ENCODE measurements around the gene CTNNA2. TPM values are rescaled to one million over a fixed set of nuclear protein-coding genes. Genes with fewer than 3 reads are reported as not detected.

Gene CTNNA2
- total and polyA plus RNA-seq, 2 of the 8 experiments (the other 6 are each of a cell fraction or from before 2014, with no cell fraction given), result 3.9 to 9.0 TPM

- Histone ChIP-seq H2BK120ac (replicated peaks; ENCODE audit: low read depth, low read length) (no peak overlapping the region), H2BK12ac (ENCODE audit: low read depth, low read length) (no peak overlapping the region), H3K79me2 (ENCODE audit: control insufficient read depth in 1 of 2, insufficient read depth in 2 of 2, low read length in 2 of 2) (no peaks in the 10 kb centered on the region), H2BK15ac (ENCODE audit: low read length) (no peak overlapping the region), H3K4ac (replicated peaks; ENCODE audit: insufficient read length, low read depth, low read length) (no peak overlapping the region), H2BK5ac (ENCODE audit: low read depth, low read length) (no peak overlapping the region), H3K4me3 (ENCODE audit: extremely low read depth in 1 of 4, insufficient read depth in 2 of 4, low read depth in 3 of 4, low read length in 4 of 4) (no peak overlapping the region), H3K9ac (replicated peaks in 1 of 4; ENCODE audit: extremely low read depth in 1 of 4, low read depth in 3 of 4, low read length in 3 of 4) (no peak overlapping the region), H4K20me1 (replicated peaks in 1 of 2; ENCODE audit: control insufficient read depth in 1 of 2, insufficient read depth in 2 of 2, low read length in 2 of 2) (no peaks in the 10 kb centered on the region), H3K27ac (ENCODE audit: low read depth, low read length) (no peak overlapping the region), H3K56ac (replicated peaks; ENCODE audit: insufficient read length, low read depth, low read length) (no peak overlapping the region), H3K18ac (ENCODE audit: extremely low read depth, low read length) (no peak overlapping the region), H2AFZ (ENCODE audit: low read length) (no peak overlapping the region), H2BK20ac (ENCODE audit: low read length) (no peak overlapping the region), H4K8ac (ENCODE audit: extremely low read depth, insufficient read depth, low read length) (no peak overlapping the region), H3K14ac (ENCODE audit: insufficient read length) (no peak overlapping the region), H3K27me3 (replicated peaks in 1 of 4; ENCODE audit: control insufficient read depth in 3 of 4, extremely low read depth in 1 of 4, insufficient read depth in 3 of 4, low read length in 3 of 4) (no peaks in the 10 kb centered on the region), H3K4me1 (replicated peaks in 1 of 4; ENCODE audit: control insufficient read depth in 3 of 4, insufficient read depth in 4 of 4, low read length in 3 of 4) (no peaks in the 10 kb centered on the region), H3K79me1 (ENCODE audit: low read depth, low read length) (no peaks in the 10 kb centered on the region), H2AK5ac (ENCODE audit: low read depth, low read length) (no peak overlapping the region), H3K23ac (ENCODE audit: insufficient read length) (no peak overlapping the region), H4K5ac (ENCODE audit: insufficient read length, low read depth, low read length) (no peak overlapping the region), H3K9me3 (ENCODE audit: insufficient read depth in 2 of 2, low read depth in 1 of 2, low read length in 1 of 2) (no peaks in the 10 kb centered on the region), H3K36me3 (ENCODE audit: control insufficient read depth in 2 of 4, insufficient read depth in 4 of 4, low read length in 3 of 4) (no peaks in the 10 kb centered on the region), H4K91ac (replicated peaks; ENCODE audit: insufficient read length, low read length) (no peak overlapping the region), H3K4me2 (ENCODE audit: insufficient read depth in 1 of 2, low read depth in 2 of 2, low read length in 2 of 2) (no peak overlapping the region), H3K23me2 (ENCODE audit: low read depth, low read length) (no peaks in the 10 kb centered on the region; the same call in 1 of the 2 replicates)
- ChIA-PET CTCF (ENCODE audit: partially characterized antibody) (interaction anchor here (2.4 kb wide), 1 partner anchor 111 kb away, joined by 7 read pairs; no protein-coding TSS in a partner anchor), POLR2A (ENCODE audit: partially characterized antibody) (no interaction called here)
- 83% methylated on average over 1 of the region's 1 CpG; no CpG with 5 or more reads in 1 of the 2 experiments for WGBS, 2 experiments (ENCODE audit: extremely low coverage in 1 of 2, insufficient coverage in 1 of 2, insufficient read length in 1 of 2, insufficient replicate concordance in 2 of 2, low coverage in 1 of 2, low lambda C conversion rate in 2 of 2, missing lambda C conversion rate in 1 of 2)
- DNase-seq (ENCODE audit: low read depth in 1 of 2, low spot score in 2 of 2) (no peak), FAIRE-seq (no peak)
- TF ChIP-seq POLR2AphosphoS5 (IDR thresholded peaks at IDR 0.05; ENCODE audit: low read depth, low read length) (no peak), SIN3A (conservative IDR thresholded peaks at IDR 0.05 in 1 of 2, IDR thresholded peaks at IDR 0.05 in 1 of 2; ENCODE audit: low read depth in 1 of 2, low read length in 2 of 2) (no peak), GABPA (IDR thresholded peaks at IDR 0.05; ENCODE audit: borderline replicate concordance, insufficient read depth, low read length) (no peak), SIRT6 (IDR thresholded peaks at IDR 0.05; ENCODE audit: low read length) (no peak), NRF1 (IDR thresholded peaks at IDR 0.05; ENCODE audit: low read depth, low read length) (no peak), CEBPB (IDR thresholded peaks at IDR 0.05; ENCODE audit: low read depth, low read length) (no peak)
These were observed 615.2 kb downstream of the CTNNA2 start for GRCh38 chr2:80128080-80128479.

All from H1 (cell line).